Mesenchymal stem cell (in vitro differentiated cells and primary cell): Measurements from ENCODE around the gene SUN5.

ENCODE experiments used
- DNase-seq: peaks from one replicate; pipeline ENCODE4 v3.0.0-alpha.2; 2013
- H2AFZ ChIP-seq: one replicate; pipeline ENCODE4 v1.6.1; 2013; ENCODE audit warnings: low read depth, mild to moderate bottlenecking, control low read depth, inconsistent platforms, low read length, moderate library complexity
- H2AK5ac ChIP-seq: 2 replicates; pipeline ENCODE4 v1.6.1; 2013; ENCODE audit warnings: low read length, moderate library complexity, mild to moderate bottlenecking, inconsistent platforms; ENCODE audit not compliant: severe bottlenecking
- H2BK120ac ChIP-seq: one replicate; pipeline ENCODE4 v1.6.1; 2013; ENCODE audit warnings: low read depth, mild to moderate bottlenecking, inconsistent platforms, low read length, moderate library complexity
- H2BK12ac ChIP-seq, 2 experiments: one replicate each; pipeline ENCODE4 v1.6.1; 2013; ENCODE audit warnings: inconsistent platforms in 2 of 2, low read length in 2 of 2, mild to moderate bottlenecking in 2 of 2, moderate library complexity in 2 of 2, control low read depth in 1 of 2
- H2BK15ac ChIP-seq: one replicate; pipeline ENCODE4 v1.6.1; 2013; ENCODE audit warnings: mild to moderate bottlenecking, low read depth, inconsistent platforms; ENCODE audit not compliant: poor library complexity, severe bottlenecking
- H2BK5ac ChIP-seq: 2 replicates; pipeline ENCODE4 v1.6.1; 2013; ENCODE audit warnings: low read depth, mild to moderate bottlenecking, low read length, control low read depth, inconsistent platforms; ENCODE audit not compliant: poor library complexity, severe bottlenecking
- H3K14ac ChIP-seq, 2 experiments: one replicate each; pipeline ENCODE4 v1.6.1; 2013; ENCODE audit warnings: inconsistent platforms in 2 of 2, low read length in 2 of 2, control low read depth in 1 of 2, mild to moderate bottlenecking in 1 of 2, moderate library complexity in 1 of 2
- H3K18ac ChIP-seq, 2 experiments: one replicate each; pipeline ENCODE4 v1.6.1; 2013; ENCODE audit warnings: inconsistent platforms in 2 of 2, low read length in 2 of 2, control low read depth in 1 of 2, low read depth in 1 of 2, mild to moderate bottlenecking in 1 of 2
- H3K23ac ChIP-seq, 2 experiments: one replicate each; pipeline ENCODE4 v1.6.1; 2013; ENCODE audit warnings: inconsistent platforms in 2 of 2, low read length in 2 of 2, mild to moderate bottlenecking in 2 of 2, moderate library complexity in 2 of 2, control low read depth in 1 of 2
- H3K27ac ChIP-seq: 2 replicates; pipeline ENCODE4 v1.5.1; 2013; ENCODE audit warnings: mild to moderate bottlenecking, moderate library complexity, low read length, control low read depth, inconsistent platforms; ENCODE audit not compliant: poor library complexity, severe bottlenecking
- H3K27me3 ChIP-seq, 2 experiments: 2 replicates each; pipeline versions ENCODE4 v1.6.1 to v1.7.0; 2013; ENCODE audit warnings: low read length in 2 of 2, mild to moderate bottlenecking in 2 of 2, moderate library complexity in 2 of 2, control low read depth in 1 of 2, inconsistent platforms in 1 of 2; ENCODE audit not compliant: control insufficient read depth in 1 of 2, insufficient read depth in 1 of 2
- H3K36me3 ChIP-seq, 2 experiments: 2 replicates each; pipeline versions ENCODE4 v1.6.1 to v1.7.0; 2013; ENCODE audit warnings: low read length in 2 of 2, control low read depth in 1 of 2, inconsistent platforms in 1 of 2, low read depth in 1 of 2, mild to moderate bottlenecking in 1 of 2; ENCODE audit not compliant: insufficient read depth in 2 of 2, control insufficient read depth in 1 of 2
- H3K4ac ChIP-seq, 2 experiments: one replicate each; pipeline ENCODE4 v1.6.1; 2013; ENCODE audit warnings: inconsistent platforms in 2 of 2, low read length in 2 of 2, mild to moderate bottlenecking in 2 of 2, moderate library complexity in 2 of 2, control low read depth in 1 of 2, low read depth in 1 of 2
- H3K4me1 ChIP-seq: 2 replicates; pipeline ENCODE4 v1.6.1; 2013; ENCODE audit warnings: low read depth, low read length, control low read depth; ENCODE audit not compliant: control insufficient read depth, insufficient read depth
- H3K4me2 ChIP-seq: 2 replicates; pipeline ENCODE4 v1.6.1; 2013; ENCODE audit warnings: low read length, mild to moderate bottlenecking, inconsistent platforms; ENCODE audit not compliant: poor library complexity, severe bottlenecking
- H3K4me3 ChIP-seq, 2 experiments: 2 replicates each; pipeline versions ENCODE4 v1.5.1 to v1.7.0; 2013; ENCODE audit warnings: low read length in 2 of 2, mild to moderate bottlenecking in 2 of 2, control low read depth in 1 of 2, low read depth in 1 of 2; ENCODE audit not compliant: insufficient read depth in 1 of 2
- H3K79me1 ChIP-seq: replicated peaks from 2 replicates; pipeline ENCODE4 v1.6.1; 2013; ENCODE audit warnings: mild to moderate bottlenecking, control low read depth, low read length, inconsistent platforms; ENCODE audit not compliant: poor library complexity, severe bottlenecking
- H3K9ac ChIP-seq: 2 replicates; pipeline ENCODE4 v1.7.0; 2013; ENCODE audit warnings: mild to moderate bottlenecking, low read length, moderate library complexity
- H3K9me3 ChIP-seq: 2 replicates; pipeline ENCODE4 v1.7.0; 2013; ENCODE audit warnings: mild to moderate bottlenecking, low read length; ENCODE audit not compliant: control insufficient read depth
- H4K8ac ChIP-seq: one replicate; pipeline ENCODE4 v1.6.1; 2013; ENCODE audit warnings: inconsistent platforms, mild to moderate bottlenecking, low read length, moderate library complexity
- H4K91ac ChIP-seq: one replicate; pipeline ENCODE4 v1.6.1; 2013; ENCODE audit warnings: mild to moderate bottlenecking, low read length, inconsistent platforms
- WGBS: methylation state at CpG from one replicate; pipeline ENCODE4 v1.1.7; 2013; ENCODE audit warnings: mixed read lengths; 5-methylcytosine and 5-hydroxymethylcytosine counted together

Gene SUN5

DNA sequence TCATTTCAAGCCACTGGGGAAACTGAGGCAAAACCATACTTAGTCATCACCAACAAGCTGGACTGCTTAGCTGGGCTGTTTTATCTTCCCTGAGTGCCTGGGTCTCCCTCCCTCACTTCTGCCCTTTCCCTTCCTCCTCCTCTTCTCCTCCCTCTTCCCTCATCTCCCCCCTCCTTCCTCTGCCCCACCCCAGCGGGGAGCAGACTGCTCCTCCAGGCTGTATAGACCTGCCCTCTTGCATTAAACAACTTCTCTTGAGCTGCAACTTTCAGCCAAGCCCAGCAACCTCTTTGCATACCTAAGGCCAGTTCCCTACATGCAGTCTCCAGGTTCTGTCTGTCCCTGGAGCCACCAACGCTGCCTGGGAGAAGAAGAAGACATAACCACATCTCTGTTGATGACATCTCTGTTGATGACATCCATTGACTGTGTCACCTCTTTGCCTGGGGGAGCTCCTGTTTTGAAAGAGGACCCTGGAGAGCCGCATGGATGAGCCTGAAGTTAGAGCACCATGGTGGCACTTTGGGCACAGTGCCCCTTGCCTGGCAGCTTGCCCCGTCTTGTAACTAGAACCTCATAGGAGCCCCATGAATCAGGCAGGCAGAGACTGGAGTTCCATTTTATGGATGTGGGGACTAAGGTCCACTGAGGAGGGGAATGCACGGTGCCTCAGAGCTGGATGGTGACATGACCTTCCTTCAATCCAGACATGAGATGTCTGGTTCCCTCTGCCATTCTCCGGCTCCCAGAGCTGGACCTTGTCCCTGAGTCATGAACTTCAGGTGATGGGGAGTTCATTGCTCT is 19.4 kb upstream of the SUN5 start:
- H3K4me2 ChIP-seq: no peak overlapping the region
- no peak overlapping the region for H3K4ac ChIP-seq
- H3K9ac ChIP-seq: no peak overlapping the region
- no peak overlapping the region for H4K91ac ChIP-seq
- no peak overlapping the region for H2AFZ ChIP-seq
- H2BK5ac ChIP-seq: no peak overlapping the region
- H3K27me3 ChIP-seq: peaks cover 9 to 45% of the 10 kb centered on the region in 2 experiments
- no peaks in the 10 kb centered on the region for H3K79me1 ChIP-seq
- peaks cover 6% of the 10 kb centered on the region for H3K9me3 ChIP-seq
- no peak overlapping the region for H2AK5ac ChIP-seq
- H2BK15ac ChIP-seq: no peak overlapping the region
- 64% methylated on average over 6 of the region's 6 CpGs for WGBS
- H3K27ac ChIP-seq: no peak overlapping the region
- no peak overlapping the region for H3K4me3 ChIP-seq
- no peak for DNase-seq
- H2BK12ac ChIP-seq: no peak overlapping the region
- no peak overlapping the region for H3K23ac ChIP-seq
- no peak overlapping the region for H4K8ac ChIP-seq
- H3K14ac ChIP-seq: no peak overlapping the region
- H3K36me3 ChIP-seq: no peaks in the 10 kb centered on the region
- H3K18ac ChIP-seq: no peak overlapping the region
- H2BK120ac ChIP-seq: no peak overlapping the region
- no peaks in the 10 kb centered on the region for H3K4me1 ChIP-seq

DNA sequence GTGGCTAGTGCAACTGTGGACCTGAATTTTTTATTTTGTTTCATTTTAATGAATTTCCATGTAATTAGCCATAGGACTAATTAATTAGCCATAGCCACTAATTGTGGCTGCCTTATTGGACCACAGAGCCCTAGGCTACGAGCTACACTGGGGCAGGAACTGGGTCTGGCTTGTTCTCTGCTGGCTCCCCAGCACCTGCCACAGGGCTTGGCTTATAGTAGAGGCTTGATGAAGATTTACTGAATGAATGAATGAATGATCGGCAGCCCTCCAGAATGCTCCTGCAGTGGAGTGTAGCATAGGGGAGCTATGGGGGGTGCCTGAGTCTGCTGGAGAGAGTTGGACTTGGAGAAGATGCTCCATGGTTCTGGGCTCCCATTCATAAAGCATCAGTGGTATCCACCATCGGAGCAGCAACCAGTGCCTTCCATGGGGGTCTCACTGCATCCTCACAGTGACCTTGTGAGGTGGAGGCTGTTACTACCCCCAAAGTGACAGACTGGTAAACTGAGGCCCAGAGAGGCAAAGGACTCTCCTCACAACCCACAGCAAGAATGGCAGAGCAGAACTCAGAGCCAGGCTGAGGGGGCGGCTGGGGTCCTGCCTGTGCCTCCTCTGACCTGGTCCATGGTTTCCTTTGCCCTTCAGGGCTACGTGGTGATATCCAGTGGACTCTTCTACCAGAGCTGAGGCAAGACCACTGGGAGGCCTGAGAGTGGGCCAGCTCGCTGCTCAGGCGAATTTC is 18.6 kb upstream of the SUN5 start:
- peaks cover 1 to 44% of the 10 kb centered on the region in 2 experiments for H3K27me3 ChIP-seq
- peaks cover 6% of the 10 kb centered on the region for H3K9me3 ChIP-seq
- H3K18ac ChIP-seq: no peak overlapping the region
- DNase-seq: no peak
- no peaks in the 10 kb centered on the region for H3K4me1 ChIP-seq
- H3K14ac ChIP-seq: no peak overlapping the region
- H2BK15ac ChIP-seq: no peak overlapping the region
- no peak overlapping the region for H3K4me3 ChIP-seq
- no peak overlapping the region for H2BK5ac ChIP-seq
- H3K4me2 ChIP-seq: no peak overlapping the region
- H2AFZ ChIP-seq: no peak overlapping the region
- no peak overlapping the region for H2BK12ac ChIP-seq
- no peaks in the 10 kb centered on the region for H3K36me3 ChIP-seq
- no peak overlapping the region for H3K23ac ChIP-seq
- H3K79me1 ChIP-seq: no peaks in the 10 kb centered on the region
- WGBS: 58% methylated on average over 7 of the region's 7 CpGs
- H3K4ac ChIP-seq: no peak overlapping the region
- H2BK120ac ChIP-seq: no peak overlapping the region
- no peak overlapping the region for H3K9ac ChIP-seq
- H3K27ac ChIP-seq: no peak overlapping the region
- no peak overlapping the region for H2AK5ac ChIP-seq
- H4K8ac ChIP-seq: no peak overlapping the region
- H4K91ac ChIP-seq: no peak overlapping the region

DNA sequence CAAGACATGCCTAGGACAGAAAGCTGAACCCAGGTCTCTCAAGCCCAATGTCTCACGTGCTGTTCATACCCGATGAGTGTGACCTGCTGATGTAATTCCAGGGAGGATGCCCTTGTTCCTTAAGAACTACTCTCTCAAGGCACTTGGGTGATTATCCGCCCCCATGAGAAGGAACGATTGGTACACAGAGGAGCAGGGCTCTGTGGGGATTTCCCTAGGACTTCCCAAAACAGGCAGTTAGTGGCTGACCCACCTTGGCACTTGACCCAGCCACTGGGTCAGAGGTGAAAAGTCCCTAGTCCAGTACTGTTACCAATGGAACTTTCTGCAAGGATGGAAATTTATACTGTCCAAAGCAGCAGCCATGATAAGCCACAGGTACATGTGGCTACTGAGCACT is 18.1 kb upstream of the SUN5 start:
- H3K27me3 ChIP-seq: peaks cover 0 to 45% of the 10 kb centered on the region in 2 experiments
- no peak overlapping the region for H3K9ac ChIP-seq
- H3K27ac ChIP-seq: no peak overlapping the region
- WGBS: 82% methylated on average over 4 of the region's 4 CpGs
- H3K36me3 ChIP-seq: no peaks in the 10 kb centered on the region
- no peak overlapping the region for H3K4me2 ChIP-seq
- H2BK15ac ChIP-seq: no peak overlapping the region
- H2BK12ac ChIP-seq: no peak overlapping the region
- H3K4ac ChIP-seq: no peak overlapping the region
- no peak overlapping the region for H3K4me3 ChIP-seq
- peaks cover 6% of the 10 kb centered on the region for H3K9me3 ChIP-seq
- H2BK5ac ChIP-seq: no peak overlapping the region
- no peak overlapping the region for H4K8ac ChIP-seq
- H2AK5ac ChIP-seq: no peak overlapping the region
- no peaks in the 10 kb centered on the region for H3K79me1 ChIP-seq
- no peak overlapping the region for H2BK120ac ChIP-seq
- H3K14ac ChIP-seq: no peak overlapping the region
- no peak overlapping the region for H3K23ac ChIP-seq
- H3K4me1 ChIP-seq: no peaks in the 10 kb centered on the region
- no peak overlapping the region for H2AFZ ChIP-seq
- H4K91ac ChIP-seq: no peak overlapping the region
- DNase-seq: no peak
- no peak overlapping the region for H3K18ac ChIP-seq

DNA sequence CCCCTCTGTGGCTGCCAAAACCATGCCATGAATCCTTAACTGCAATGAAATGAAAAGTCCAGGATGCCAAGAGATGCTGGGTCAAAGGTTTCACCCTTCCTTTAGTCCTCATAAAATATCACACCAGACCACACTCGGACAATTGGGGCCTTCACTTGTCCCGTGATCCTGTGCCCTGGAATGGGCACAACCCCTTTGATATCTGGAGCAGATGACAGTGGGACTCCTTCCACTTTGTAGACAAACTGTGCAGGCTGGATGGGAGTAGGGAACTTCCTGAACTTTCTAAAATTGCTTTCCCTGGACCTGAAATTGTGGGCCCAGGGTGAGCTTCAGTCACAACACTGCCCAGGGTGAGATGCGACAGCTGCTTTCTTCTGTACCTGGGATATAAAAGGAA is 17.6 kb upstream of the SUN5 start:
- Histone ChIP-seq H2BK120ac (no peak overlapping the region), H2BK5ac (no peak overlapping the region), H3K4me3 (no peak overlapping the region), H2BK15ac (no peak overlapping the region), H3K23ac (no peak overlapping the region), H3K27me3 (peaks cover under 1 to 43% of the 10 kb centered on the region in 2 experiments), H3K79me1 (no peaks in the 10 kb centered on the region), H4K8ac (no peak overlapping the region), H3K14ac (no peak overlapping the region), H3K18ac (no peak overlapping the region), H4K91ac (no peak overlapping the region), H3K4me2 (no peak overlapping the region), H2BK12ac (no peak overlapping the region), H3K9me3 (peaks cover 6% of the 10 kb centered on the region), H2AFZ (no peak overlapping the region), H3K4ac (no peak overlapping the region), H3K36me3 (no peaks in the 10 kb centered on the region), H2AK5ac (no peak overlapping the region), H3K27ac (no peak overlapping the region), H3K4me1 (no peaks in the 10 kb centered on the region), H3K9ac (no peak overlapping the region)
- 74% methylated on average over 3 of the region's 3 CpGs for WGBS
- DNase-seq: no peak
